ENCODE data around the gene NAT14. TPM values are rescaled to one million over a fixed set of nuclear protein-coding genes. Genes with fewer than 3 reads are reported as not detected.

The NAT14 gene
- total and polyA plus RNA-seq, 2 of the 8 experiments (the other 6 are each of a cell fraction or from before 2014, with no cell fraction given) = 47.1 to 71.2 TPM

DNA sequence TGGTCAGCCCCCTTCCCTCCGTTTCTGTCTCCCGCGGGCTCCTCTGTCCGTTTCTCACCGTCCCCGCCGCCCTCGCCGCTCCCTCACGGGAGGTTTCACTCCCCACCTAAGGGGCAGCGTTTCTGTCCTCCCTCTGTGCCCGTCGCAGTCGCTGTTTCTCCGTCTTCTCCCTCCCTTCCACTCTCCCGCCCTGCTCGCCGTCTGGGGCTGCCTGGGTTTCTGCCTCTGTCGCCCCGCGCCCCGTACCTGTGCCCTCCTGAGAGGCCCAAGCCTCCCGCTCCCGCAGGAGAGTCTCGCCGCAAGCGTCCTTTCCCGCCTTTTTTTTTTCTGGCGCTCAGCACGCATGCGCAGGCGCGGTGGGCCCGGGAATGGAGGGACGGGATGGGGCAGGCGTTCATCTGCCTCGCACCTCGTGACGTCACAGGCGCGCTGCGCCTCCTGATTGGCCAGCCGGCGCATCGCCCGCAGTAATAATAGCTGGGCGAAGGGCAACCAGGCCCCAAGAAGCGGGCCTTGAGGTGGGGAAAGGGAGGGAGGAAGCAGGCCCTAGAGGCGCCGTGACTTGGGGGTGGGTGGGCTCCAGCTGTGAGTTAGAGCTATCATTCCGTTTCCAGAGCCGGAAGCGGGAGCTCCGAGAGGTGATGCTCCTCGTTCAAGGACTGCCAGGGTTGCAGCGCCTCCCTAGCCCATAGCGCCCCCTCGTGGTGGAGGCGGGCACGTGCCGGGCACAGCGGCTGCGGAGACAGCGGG is 18.7 kb downstream of the NAT14 start:
- Histone ChIP-seq H3K9ac (replicated peaks in 1 of 4; ENCODE audit: extremely low read depth in 1 of 4, low read depth in 3 of 4, low read length in 3 of 4) (no peak overlapping the region), H4K20me1 (replicated peaks in 1 of 2; ENCODE audit: control insufficient read depth in 1 of 2, insufficient read depth in 2 of 2, low read length in 2 of 2) (no peaks in the 10 kb centered on the region), H3K36me3 (ENCODE audit: control insufficient read depth in 2 of 4, insufficient read depth in 4 of 4, low read length in 3 of 4) (peaks cover 0 to 3% (median 0%) of the 10 kb centered on the region in 4 experiments; a peak in 1 of 8 replicates), H3K4me1 (replicated peaks in 1 of 4; ENCODE audit: control insufficient read depth in 3 of 4, insufficient read depth in 4 of 4, low read length in 3 of 4) (no peaks in the 10 kb centered on the region), H3K4me2 (ENCODE audit: insufficient read depth in 1 of 2, low read depth in 2 of 2, low read length in 2 of 2) (peak overlapping the region in 1 of 2 experiments; percentile 55; a peak in 3 of 4 replicates), H3K23me2 (ENCODE audit: low read depth, low read length) (no peaks in the 10 kb centered on the region), H4K8ac (ENCODE audit: extremely low read depth, insufficient read depth, low read length) (no peak overlapping the region; the same call in 1 of the 2 replicates), H3K14ac (ENCODE audit: insufficient read length) (no peak overlapping the region), H3K4ac (replicated peaks; ENCODE audit: insufficient read length, low read depth, low read length) (no peak overlapping the region), H3K79me1 (ENCODE audit: low read depth, low read length) (no peaks in the 10 kb centered on the region), H3K9me3 (ENCODE audit: insufficient read depth in 2 of 2, low read depth in 1 of 2, low read length in 1 of 2) (peaks cover 8 to 9% of the 10 kb centered on the region in 2 experiments; a peak in 3 of 4 replicates), H3K27me3 (replicated peaks in 1 of 4; ENCODE audit: control insufficient read depth in 3 of 4, extremely low read depth in 1 of 4, insufficient read depth in 3 of 4, low read length in 3 of 4) (peaks cover 11 to 23% (median 17%) of the 10 kb centered on the region in 4 experiments), H2BK120ac (replicated peaks; ENCODE audit: low read depth, low read length) (no peak overlapping the region), H3K27ac (ENCODE audit: low read depth, low read length) (no peak overlapping the region), H3K79me2 (ENCODE audit: control insufficient read depth in 1 of 2, insufficient read depth in 2 of 2, low read length in 2 of 2) (no peaks in the 10 kb centered on the region), H3K18ac (ENCODE audit: extremely low read depth, low read length) (peak overlapping the region; percentile 71; the same call in 1 of the 2 replicates), H3K23ac (ENCODE audit: insufficient read length) (no peak overlapping the region), H2AFZ (ENCODE audit: low read length) (no peak overlapping the region), H3K56ac (replicated peaks; ENCODE audit: insufficient read length, low read depth, low read length) (no peak overlapping the region), H2BK12ac (ENCODE audit: low read depth, low read length) (no peak overlapping the region), H2BK15ac (ENCODE audit: low read length) (no peak overlapping the region), H4K91ac (replicated peaks; ENCODE audit: insufficient read length, low read length) (no peak overlapping the region), H4K5ac (ENCODE audit: insufficient read length, low read depth, low read length) (no peak overlapping the region), H2BK20ac (ENCODE audit: low read length) (no peak overlapping the region), H3K4me3 (ENCODE audit: extremely low read depth in 1 of 4, insufficient read depth in 2 of 4, low read depth in 3 of 4, low read length in 4 of 4) (peak overlapping the region in 1 of 4 experiments; percentile 43; a peak in 2 of 8 replicates), H2AK5ac (ENCODE audit: low read depth, low read length) (no peak overlapping the region), H2BK5ac (ENCODE audit: low read depth, low read length) (no peak overlapping the region)
- ChIA-PET CTCF (ENCODE audit: partially characterized antibody) (interaction anchor here (0.7 to 2.7 kb wide), 42 partner anchors 9 to 1065 kb away, joined by 3 to 31 read pairs (median 5); partner anchors contain the start of genes ISOC2, NAT14, SBK3 and ZNF628), POLR2A (ENCODE audit: partially characterized antibody) (interaction anchor here (0.6 to 2.6 kb wide), 7 partner anchors 10 to 96 kb away, joined by 3 to 15 read pairs (median 3); partner anchors contain the start of genes FIZ1, NAT14 and UBE2S)
- WGBS, 2 experiments (ENCODE audit: extremely low coverage in 1 of 2, insufficient coverage in 1 of 2, insufficient read length in 1 of 2, insufficient replicate concordance in 2 of 2, low coverage in 1 of 2, low lambda C conversion rate in 2 of 2, missing lambda C conversion rate in 1 of 2) = 14% methylated on average over 52 of the region's 64 CpGs; no CpG with 5 or more reads in 1 of the 2 experiments
- FAIRE-seq (no peak), DNase-seq (ENCODE audit: low read depth in 1 of 2, low spot score in 2 of 2) (peak; percentile 78 to 100)
- TF ChIP-seq SP4 (IDR thresholded peaks at IDR 0.05; ENCODE audit: low read length) = peak; percentile 77; the same call in 1 of the 2 replicates
- peak; percentile 98 for TF ChIP-seq KDM4A (IDR thresholded peaks at IDR 0.05; ENCODE audit: low read depth, low read length, severe bottlenecking)
- no peak for TF ChIP-seq ATF2 (IDR thresholded peaks at IDR 0.05; ENCODE audit: low read length)
- TF ChIP-seq SP2 (IDR thresholded peaks at IDR 0.05; ENCODE audit: low read length) = no peak
- TF ChIP-seq KDM1A (IDR thresholded peaks at IDR 0.05; ENCODE audit: borderline replicate concordance, low read length) = peak; percentile 47; the same call in 1 of the 2 replicates
- TF ChIP-seq SUZ12 (IDR thresholded peaks at IDR 0.05; ENCODE audit: low read length) = no peak
- 0 out of 2 replicates have a peak, but pooled peaks have one; percentile 19 for TF ChIP-seq PHF8 (conservative IDR thresholded peaks at IDR 0.05; ENCODE audit: low read depth, low read length)
- TF ChIP-seq MAFK (IDR thresholded peaks at IDR 0.05; ENCODE audit: low read depth, low read length) = no peak
- TF ChIP-seq CHD2 (IDR thresholded peaks at IDR 0.05; ENCODE audit: low read length) = peak; percentile 70; the same call in 1 of the 2 replicates
